Muscle of leg (tissue), 16 donors: ENCODE data around the gene ALDH3B2. TPM values are rescaled to one million over a fixed set of nuclear protein-coding genes. Genes with fewer than 3 reads are reported as not detected.
"Not testable (repeated sequence)": the region's sequence is repeated elsewhere in the genome, so short reads cannot be mapped to it uniquely, and the experiment has no call there.

Experiments
- DNase-seq: peaks from one replicate; pipeline ENCODE4 v3.0.0; 2013
- H3K27ac ChIP-seq: one replicate; pipeline ENCODE4 v1.5.1; 2013; ENCODE audit warnings: mild to moderate bottlenecking, low read length, control low read depth
- H3K27me3 ChIP-seq: one replicate; pipeline ENCODE4 v1.6.1; 2013; ENCODE audit warnings: low read length; ENCODE audit not compliant: control insufficient read depth, insufficient read depth
- H3K36me3 ChIP-seq: one replicate; pipeline ENCODE4 v1.6.1; 2013; ENCODE audit warnings: low read length; ENCODE audit not compliant: control insufficient read depth, insufficient read depth
- H3K4me1 ChIP-seq: one replicate; pipeline ENCODE4 v1.6.1; 2013; ENCODE audit warnings: low read length; ENCODE audit not compliant: control insufficient read depth, insufficient read depth
- H3K4me3 ChIP-seq: one replicate; pipeline ENCODE4 v1.5.1; 2013; ENCODE audit warnings: low read length, control low read depth
- H3K9me3 ChIP-seq: replicated peaks from 2 replicates; pipeline ENCODE4 v1.6.1; 2013; ENCODE audit warnings: low read depth, low read length; ENCODE audit not compliant: control insufficient read depth
- WGBS: methylation state at CpG from one replicate; pipeline ENCODE4 v1.1.5; 2013; ENCODE audit warnings: missing lambda C conversion rate; ENCODE audit not compliant: insufficient coverage; 5-methylcytosine and 5-hydroxymethylcytosine counted together
- long read RNA-seq, 11 donors: transcript quantifications; one replicate each; lab custom pipeline, GENCODE V29; 2026
- polyA plus RNA-seq, 8 donors: library from polyadenylated mRNA; unstranded; fragments of 120-200 nt; gene quantifications; one replicate each; pipeline versions ENCODE4 v1.2.1 to v1.2.3, GENCODE V29; 2013; ENCODE audit warnings: inconsistent platforms in 1 of 8, low replicate concordance in 1 of 8; ENCODE audit not compliant: insufficient read length in 8 of 8, insufficient read depth in 1 of 8
- total RNA-seq: library from RNA; stranded (reverse); fragments of 120-200 nt; gene quantifications from one replicate; pipeline ENCODE4 v1.2.4, GENCODE V29; 2013

Gene ALDH3B2
- 0.09 TPM for total RNA-seq
- polyA plus RNA-seq, result 1 to 10 TPM in 1 of 8 donors, under 1 TPM in 3, not detected in 4; 0.11 to 4.5 (median 0.41) TPM
- long read RNA-seq, donor 1, result 0 reads
- long read RNA-seq, donor 2, result 0 reads
- long read RNA-seq, donor 3, result 0 reads
- long read RNA-seq, donor 4, result 0 reads
- long read RNA-seq, donor 5, result 0 reads
- long read RNA-seq, donor 6, result 0 reads
- long read RNA-seq, donor 7, result 0 reads
- long read RNA-seq, donor 8, result 0 reads
- long read RNA-seq, donor 9, result 0 reads
- long read RNA-seq, donor 10, result 0 reads
- long read RNA-seq, donor 11, result 0 reads

GRCh38 chr11:67674442-67674871, at the start of gene ALDH3B2:
Gene ALDH3B2 (minus strand): TSS chr11:67674623. CDS start chr11:67666935, 7,688 bp downstream.
- H3K9me3 ChIP-seq, result no peaks in the 10 kb centered on the region
- no peaks in the 10 kb centered on the region for H3K36me3 ChIP-seq
- H3K4me1 ChIP-seq, result no peaks in the 10 kb centered on the region
- 76% methylated on average over 7 of the region's 8 CpGs for WGBS
- no peak within 1 kb of the TSS for H3K27ac ChIP-seq
- no peak within 1 kb of the TSS for H3K4me3 ChIP-seq
- peaks cover 18% of the 10 kb centered on the region for H3K27me3 ChIP-seq
- DNase-seq, result no peak

DNA sequence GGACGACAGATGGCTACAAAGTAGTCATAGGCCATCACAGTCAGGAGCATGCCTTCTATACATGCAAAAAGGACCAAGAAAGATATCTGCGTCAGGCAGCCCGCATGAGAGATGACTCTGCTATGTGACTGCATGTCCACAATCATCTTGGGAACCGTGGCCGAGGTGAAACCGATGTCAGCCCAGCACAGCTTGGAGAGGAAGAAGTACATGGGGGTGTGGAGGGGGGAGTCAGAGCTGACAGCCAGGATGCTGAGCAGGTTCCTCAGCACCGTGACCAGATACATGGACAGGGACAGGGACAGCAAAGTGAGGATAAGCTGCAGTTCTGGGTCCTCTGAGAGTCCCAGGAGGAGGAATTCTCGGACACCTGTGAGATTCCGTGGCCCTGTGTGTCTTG, 48.6 kb upstream of the ALDH3B2 start:
- H3K9me3 ChIP-seq, H3K4me3 ChIP-seq, H3K4me1 ChIP-seq, H3K27me3 ChIP-seq, DNase-seq, H3K27ac ChIP-seq, H3K36me3 ChIP-seq: not testable (repeated sequence)
- no CpG with 5 or more reads among the region's 9 CpGs for WGBS

- H3K9me3 ChIP-seq, H3K36me3 ChIP-seq, H3K4me3 ChIP-seq, H3K4me1 ChIP-seq, DNase-seq, H3K27ac ChIP-seq, H3K27me3 ChIP-seq: not testable (repeated sequence)
- WGBS, result no CpG with 5 or more reads among the region's 7 CpGs
Measured at GRCh38 chr11:67716226-67716625, 41.8 kb upstream of the ALDH3B2 start.

GRCh38 chr11:67715801-67716200, 41.4 kb upstream of the ALDH3B2 start:
- WGBS, result 61% methylated on average over 3 of the region's 17 CpGs
- not testable (repeated sequence) for H3K4me3 ChIP-seq, DNase-seq

DNA sequence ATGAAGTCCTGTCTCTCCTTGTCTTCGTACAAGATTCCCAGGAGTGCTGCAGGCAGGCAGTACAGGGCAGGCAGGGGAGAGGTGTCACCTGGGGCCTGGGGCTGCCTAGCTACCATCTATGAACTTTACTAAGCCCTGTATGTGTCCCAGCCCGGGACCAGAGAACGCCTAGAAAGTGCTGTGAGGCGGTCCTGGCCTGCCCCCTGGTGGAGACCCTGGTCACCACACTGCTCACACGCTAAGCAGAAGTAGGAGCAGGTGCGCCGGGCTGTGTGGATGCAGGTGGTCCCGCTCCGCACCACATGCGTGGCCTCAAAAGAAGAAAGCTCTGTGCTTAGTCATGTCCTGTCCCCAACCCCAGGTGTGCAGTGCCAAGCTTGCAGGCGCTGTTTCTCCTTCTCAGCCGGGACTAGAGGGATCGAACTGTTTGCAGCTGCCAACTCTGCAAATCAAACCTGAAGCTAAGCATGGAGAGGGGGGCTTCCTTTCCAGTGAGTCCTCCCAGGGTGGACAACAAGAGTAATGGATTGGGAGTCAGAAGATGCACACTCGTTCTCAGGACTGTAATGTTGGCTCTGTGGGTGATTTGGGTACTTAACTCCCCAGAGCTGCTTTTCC, 39.6 kb upstream of the ALDH3B2 start:
- not testable (repeated sequence) for DNase-seq, H3K9me3 ChIP-seq, H3K4me3 ChIP-seq, H3K36me3 ChIP-seq, H3K4me1 ChIP-seq, H3K27ac ChIP-seq
- H3K27me3 ChIP-seq, result peaks cover 16% of the 10 kb centered on the region
- no CpG with 5 or more reads among the region's 14 CpGs for WGBS

More at GRCh38 chr11:67715801-67716200, 41.4 kb upstream of the ALDH3B2 start:
- peaks cover 12% of the 10 kb centered on the region for H3K27me3 ChIP-seq
- not testable (repeated sequence) for H3K9me3 ChIP-seq, H3K27ac ChIP-seq, H3K4me1 ChIP-seq, H3K36me3 ChIP-seq

GRCh38 chr11:67711676-67712075, 37.3 kb upstream of the ALDH3B2 start:
- H3K27ac ChIP-seq, H3K4me3 ChIP-seq, DNase-seq: not testable (repeated sequence)

DNA sequence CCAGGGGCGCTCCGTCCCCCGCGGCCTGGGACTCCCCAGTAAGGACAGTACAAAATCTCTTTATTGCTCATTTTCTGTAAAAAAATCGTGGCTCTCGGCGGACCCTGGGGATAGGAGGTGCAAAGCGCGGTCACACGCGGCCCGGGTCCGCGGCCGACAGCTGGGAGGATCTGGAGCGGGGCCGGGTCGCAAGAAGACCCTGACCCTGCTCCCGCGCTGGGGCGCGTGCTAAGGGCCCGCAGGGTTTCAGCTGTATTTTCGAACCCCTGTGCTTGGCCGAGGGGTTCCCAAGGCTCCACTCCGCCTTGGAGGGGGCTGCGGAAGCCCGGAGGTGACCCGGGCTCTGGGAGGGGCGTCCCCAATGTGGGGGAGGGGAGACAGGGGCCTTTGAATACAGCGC, 36.8 kb upstream of the ALDH3B2 start:
- not testable (repeated sequence) for H3K9me3 ChIP-seq, H3K27ac ChIP-seq, H3K4me1 ChIP-seq, DNase-seq, H3K4me3 ChIP-seq, H3K36me3 ChIP-seq
- peaks cover 17% of the 10 kb centered on the region for H3K27me3 ChIP-seq
- no CpG with 5 or more reads among the region's 31 CpGs for WGBS

More at GRCh38 chr11:67711676-67712075, 37.3 kb upstream of the ALDH3B2 start:
- not testable (repeated sequence) for H3K9me3 ChIP-seq, H3K4me1 ChIP-seq, H3K36me3 ChIP-seq
- peaks cover 16% of the 10 kb centered on the region for H3K27me3 ChIP-seq
- WGBS, result under 1% methylated on average over 29 of the region's 46 CpGs

GRCh38 chr11:67709806-67710205, 35.4 kb upstream of the ALDH3B2 start:
- WGBS, result 82% methylated on average over 5 of the region's 11 CpGs
- H3K9me3 ChIP-seq, result not testable (repeated sequence)

GRCh38 chr11:67705264-67705663, 30.8 kb upstream of the ALDH3B2 start:
- WGBS, result 100% methylated on average over 1 of the region's 3 CpGs
- no peak overlapping the region for H3K4me3 ChIP-seq

More at GRCh38 chr11:67709806-67710205, 35.4 kb upstream of the ALDH3B2 start:
- H3K4me3 ChIP-seq, H3K4me1 ChIP-seq, H3K36me3 ChIP-seq, H3K27ac ChIP-seq, DNase-seq: not testable (repeated sequence)
- H3K27me3 ChIP-seq, result peaks cover 19% of the 10 kb centered on the region

DNA sequence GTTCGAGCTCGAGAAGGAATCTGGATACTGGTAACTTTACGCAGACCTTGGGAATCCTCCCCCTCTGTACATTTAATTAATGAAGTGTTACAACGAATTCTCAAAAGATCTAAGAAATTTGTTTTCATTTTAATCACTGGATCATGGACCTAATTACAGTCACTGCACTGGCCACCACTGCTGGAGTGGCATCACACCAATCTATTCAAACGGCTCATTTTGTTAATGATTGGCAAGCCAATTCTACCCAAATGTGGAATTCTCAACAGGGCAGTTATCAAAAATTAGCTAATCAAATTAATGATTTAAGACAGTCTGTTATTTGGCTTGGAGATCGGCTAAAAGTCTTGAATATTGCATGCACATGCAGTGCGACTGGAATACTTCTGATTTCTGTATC, 30.1 kb upstream of the ALDH3B2 start:
- H3K27ac ChIP-seq, result no peak overlapping the region
- H3K4me3 ChIP-seq, result no peak overlapping the region
- H3K36me3 ChIP-seq, result no peaks in the 10 kb centered on the region
- H3K9me3 ChIP-seq, result no peaks in the 10 kb centered on the region
- WGBS, result no CpG with 5 or more reads among the region's 7 CpGs
- DNase-seq, result no peak
- peaks cover 8% of the 10 kb centered on the region for H3K27me3 ChIP-seq
- no peaks in the 10 kb centered on the region for H3K4me1 ChIP-seq

More at GRCh38 chr11:67705264-67705663, 30.8 kb upstream of the ALDH3B2 start:
- Histone ChIP-seq H3K27ac (no peak overlapping the region), H3K36me3 (no peaks in the 10 kb centered on the region), H3K27me3 (peaks cover 8% of the 10 kb centered on the region), H3K4me1 (no peaks in the 10 kb centered on the region), H3K9me3 (no peaks in the 10 kb centered on the region)
- DNase-seq, result peak; percentile 6
